Upper lobe of right lung (tissue), 1 donor: ENCODE measurements around the gene CLCN5. TPM values are rescaled to one million over a fixed set of nuclear protein-coding genes. Genes with fewer than 3 reads are reported as not detected.
A peak's percentile ranks its signal among the peaks of the same experiment; 100 is the strongest.

Source experiments
- ATAC-seq: fragments of 200-7000 bp; cut with Tn5 transposase; one replicate; pipeline ENCODE4 v1.9.1; 2020; ENCODE audit warnings: mild to moderate bottlenecking, moderate library complexity
- DNase-seq: peaks from one replicate; pipeline ENCODE4 v3.0.0-alpha.2; 2020
- H3K27ac ChIP-seq: fragments of 200-600 bp; one replicate; pipeline ENCODE4 v1.8.0; 2022
- H3K27me3 ChIP-seq: fragments of 200-600 bp; one replicate; pipeline ENCODE4 v1.8.0; 2022; ENCODE audit warnings: mild to moderate bottlenecking
- H3K36me3 ChIP-seq: fragments of 200-600 bp; one replicate; pipeline ENCODE4 v1.8.0; 2022
- H3K4me1 ChIP-seq: fragments of 200-600 bp; one replicate; pipeline ENCODE4 v1.8.0; 2022
- H3K4me3 ChIP-seq: fragments of 200-600 bp; one replicate; pipeline ENCODE4 v1.8.0; 2022; ENCODE audit warnings: mild to moderate bottlenecking
- H3K9me3 ChIP-seq: fragments of 200-600 bp; one replicate; pipeline ENCODE4 v1.8.0; 2022
- CTCF ChIP-seq: fragments of 200-600 bp; IDR thresholded peaks from one replicate; pipeline ENCODE4 v1.8.0; 2022; ENCODE audit warnings: antibody characterized with exemption
- intact Hi-C: fragments of 100-400 bp; cut with DNase I; formaldehyde crosslinking; loops from one replicate; pipeline ENCODE4 v1.11.0; 2022
- total RNA-seq: library from RNA; stranded (reverse); fragmentation: NEBNext Ultra II Directional; extraction: Animal tissue kit (Norgen Biotek cat#: 25700); gene quantifications from one replicate; pipeline ENCODE4 v1.2.1, GENCODE V29; 2021
- donor health status: DM: no; HTN: yes; CAD: no; lungs with severe emphysema.

Gene CLCN5
- total RNA-seq, 1 donor from 2014 or later, result 12.2 TPM

- DNase-seq (no peak), ATAC-seq (no peak)
- H3K27ac ChIP-seq, result no peak overlapping the region
- no peaks in the 10 kb centered on the region for H3K36me3 ChIP-seq
- no peaks in the 10 kb centered on the region for H3K27me3 ChIP-seq
- no peaks in the 10 kb centered on the region for H3K9me3 ChIP-seq
- H3K4me3 ChIP-seq, result no peak overlapping the region
- H3K4me1 ChIP-seq, result no peaks in the 10 kb centered on the region
- intact Hi-C loops, result no loop called here
- TF ChIP-seq CTCF, result no peak
Observed at GRCh38 chrX:49932791-49933190, 10.4 kb downstream of the CLCN5 start.

DNA sequence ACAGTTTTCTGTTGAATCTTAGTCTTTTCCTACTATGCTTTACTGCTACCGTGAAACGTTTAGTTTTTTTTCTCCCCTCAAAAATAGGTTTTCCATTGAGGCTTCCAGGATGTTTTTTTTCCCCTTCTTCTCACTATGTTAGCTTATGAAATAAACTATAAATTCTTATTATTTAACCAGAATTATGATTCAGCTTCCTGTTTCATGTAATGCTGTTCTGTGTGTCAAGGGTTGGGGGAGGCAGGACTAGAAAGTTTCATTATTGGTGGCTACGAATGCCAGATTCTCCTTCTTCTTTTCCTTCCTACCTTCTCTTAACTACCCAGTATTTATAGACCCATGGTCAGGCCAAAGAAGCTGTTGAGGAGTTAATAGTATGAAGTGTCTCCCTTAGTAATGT lies 11.8 kb downstream of the CLCN5 start:
- TF ChIP-seq CTCF, result no peak
- Histone ChIP-seq H3K4me1 (no peaks in the 10 kb centered on the region), H3K27me3 (no peaks in the 10 kb centered on the region), H3K9me3 (no peaks in the 10 kb centered on the region), H3K4me3 (no peak overlapping the region), H3K36me3 (no peaks in the 10 kb centered on the region), H3K27ac (no peak overlapping the region)
- ATAC-seq (no peak), DNase-seq (no peak)
- intact Hi-C loops, result no loop called here

GRCh38 chrX:49934729-49935128 lies 12.3 kb downstream of the CLCN5 start:
- ATAC-seq, result no peak
- H3K4me1 ChIP-seq, result no peaks in the 10 kb centered on the region
- TF ChIP-seq CTCF, result no peak

DNA sequence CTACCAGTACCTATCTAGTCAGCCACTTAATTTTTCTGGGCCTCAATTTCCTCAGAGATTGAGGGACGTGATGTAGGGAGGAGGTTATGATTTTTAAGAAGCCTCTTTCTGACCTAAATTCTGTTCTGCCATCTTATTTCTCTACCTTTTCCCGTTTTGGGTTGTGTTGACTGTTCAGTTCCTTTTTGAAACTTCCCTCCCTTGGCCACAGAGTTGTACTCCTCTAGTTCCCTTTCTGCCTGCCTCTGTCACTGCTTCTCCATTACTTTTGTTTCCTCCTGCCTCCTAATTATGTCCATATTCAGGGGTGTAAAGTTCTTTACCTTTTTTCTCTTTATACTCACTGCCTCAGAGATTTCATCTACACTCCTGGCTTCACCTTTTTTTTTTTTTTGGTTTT lies 25.4 kb downstream of the CLCN5 start:
- H3K4me3 ChIP-seq, result no peak overlapping the region
- intact Hi-C loops, result no loop called here
- no peak overlapping the region for H3K27ac ChIP-seq
- TF ChIP-seq CTCF, result no peak
- H3K4me1 ChIP-seq, result no peaks in the 10 kb centered on the region
- H3K36me3 ChIP-seq, result no peaks in the 10 kb centered on the region
- no peaks in the 10 kb centered on the region for H3K27me3 ChIP-seq
- DNase-seq (no peak), ATAC-seq (peak; percentile 41)
- H3K9me3 ChIP-seq, result no peaks in the 10 kb centered on the region

More at GRCh38 chrX:49934729-49935128, 12.3 kb downstream of the CLCN5 start:
- H3K27ac ChIP-seq, result no peak overlapping the region
- intact Hi-C loops, result no loop called here
- no peaks in the 10 kb centered on the region for H3K27me3 ChIP-seq
- H3K36me3 ChIP-seq, result no peaks in the 10 kb centered on the region
- DNase-seq, result no peak
- no peak overlapping the region for H3K4me3 ChIP-seq
- H3K9me3 ChIP-seq, result no peaks in the 10 kb centered on the region

DNA sequence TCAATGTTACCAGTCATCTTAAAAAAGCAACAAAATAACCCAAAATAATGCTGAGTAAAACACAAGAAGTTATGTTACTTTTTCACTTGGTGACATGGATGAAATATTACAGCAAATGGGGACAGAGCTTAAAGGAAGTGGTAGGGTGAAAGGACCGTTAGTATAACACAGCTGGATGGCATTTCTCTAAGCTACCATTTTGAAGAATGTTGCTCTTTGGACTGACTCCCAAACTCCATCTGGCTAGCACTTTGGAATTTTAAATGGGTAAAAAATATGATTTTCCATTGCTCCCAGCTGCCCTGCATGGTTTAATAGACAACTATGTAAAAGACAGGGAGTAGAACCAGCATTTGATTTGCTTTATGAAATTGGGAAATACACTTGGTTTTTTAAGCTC lies 27.6 kb downstream of the CLCN5 start:
- DNase-seq, result no peak
- Histone ChIP-seq H3K36me3 (no peaks in the 10 kb centered on the region), H3K4me3 (no peak overlapping the region), H3K9me3 (no peaks in the 10 kb centered on the region), H3K27ac (no peak overlapping the region), H3K4me1 (no peaks in the 10 kb centered on the region), H3K27me3 (no peaks in the 10 kb centered on the region)
- intact Hi-C loops, result no loop called here
- no peak for ATAC-seq
- TF ChIP-seq CTCF, result no peak

DNA sequence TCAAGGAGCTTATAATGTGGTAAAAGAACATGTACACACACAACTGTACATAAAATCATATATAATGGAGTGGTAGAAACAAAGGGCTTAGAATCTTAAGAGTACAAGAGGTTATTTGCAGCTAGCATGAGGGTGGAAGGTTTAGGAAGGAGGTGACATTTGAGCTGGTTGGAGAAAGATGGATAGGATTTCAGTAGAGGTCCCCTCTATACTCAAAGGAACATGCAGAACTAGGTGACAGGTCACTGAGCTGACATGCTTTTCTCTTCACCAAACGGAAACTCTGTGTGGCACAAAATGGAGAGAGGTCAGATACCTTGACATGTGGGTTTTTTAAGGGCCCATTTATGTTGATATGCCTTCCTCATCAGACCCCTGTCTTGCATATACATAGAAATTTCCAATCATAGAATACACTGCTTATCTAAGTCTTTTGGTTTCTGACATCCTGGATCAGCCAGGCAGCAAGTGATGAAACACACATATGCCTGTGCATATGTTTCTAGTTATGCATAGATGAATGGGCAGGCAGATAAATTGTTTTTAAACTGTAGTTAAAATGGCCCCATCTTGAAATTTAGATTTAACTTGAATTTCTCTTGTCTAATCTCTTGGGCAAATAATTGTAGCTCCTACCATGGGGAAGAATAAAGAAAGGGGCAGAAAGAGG lies 29.3 kb downstream of the CLCN5 start:
- Histone ChIP-seq H3K27ac (no peak overlapping the region), H3K36me3 (no peaks in the 10 kb centered on the region), H3K9me3 (no peaks in the 10 kb centered on the region), H3K27me3 (no peaks in the 10 kb centered on the region), H3K4me1 (no peaks in the 10 kb centered on the region), H3K4me3 (no peak overlapping the region)
- TF ChIP-seq CTCF, result no peak
- intact Hi-C loops, result no loop called here
- no peak for DNase-seq
- ATAC-seq, result no peak
